ENCODE data around the gene SLC38A4. TPM values are rescaled to one million over a fixed set of nuclear protein-coding genes. Genes with fewer than 3 reads are reported as not detected.

Gene SLC38A4
- total and polyA plus RNA-seq, 2 experiments from 2014 or later = 16.5 to 37.3 TPM

DNA sequence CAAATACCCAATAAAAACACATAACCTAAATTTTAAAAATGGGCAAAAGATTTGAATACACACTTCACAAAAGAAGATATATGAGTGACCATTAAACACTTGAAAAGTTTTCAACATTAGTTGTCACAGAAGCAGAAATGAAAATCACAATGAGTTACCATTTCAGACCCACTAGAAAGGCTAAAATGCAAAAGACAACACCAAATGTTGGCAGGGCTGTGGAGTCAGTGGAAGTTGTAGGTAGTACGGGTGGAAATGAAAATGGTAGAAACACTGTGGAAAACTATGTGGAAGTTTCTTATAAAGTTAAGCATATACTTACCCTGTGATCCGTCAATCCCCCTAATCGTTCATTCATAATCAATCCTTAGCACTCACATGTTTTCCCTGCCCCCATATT, 61.8 kb downstream of the SLC38A4 start:
- no peaks in the 10 kb centered on the region for H3K9me3 ChIP-seq (ENCODE audit: low read depth)
- H3K27ac ChIP-seq = no peak overlapping the region
- no peaks in the 10 kb centered on the region for H3K4me1 ChIP-seq (ENCODE audit: insufficient read depth)
- no peak for TF ChIP-seq EZH2phosphoT487 (IDR thresholded peaks at IDR 0.05; ENCODE audit: low read depth, severe bottlenecking, unreplicated experiment)
- TF ChIP-seq, protein P1, sequence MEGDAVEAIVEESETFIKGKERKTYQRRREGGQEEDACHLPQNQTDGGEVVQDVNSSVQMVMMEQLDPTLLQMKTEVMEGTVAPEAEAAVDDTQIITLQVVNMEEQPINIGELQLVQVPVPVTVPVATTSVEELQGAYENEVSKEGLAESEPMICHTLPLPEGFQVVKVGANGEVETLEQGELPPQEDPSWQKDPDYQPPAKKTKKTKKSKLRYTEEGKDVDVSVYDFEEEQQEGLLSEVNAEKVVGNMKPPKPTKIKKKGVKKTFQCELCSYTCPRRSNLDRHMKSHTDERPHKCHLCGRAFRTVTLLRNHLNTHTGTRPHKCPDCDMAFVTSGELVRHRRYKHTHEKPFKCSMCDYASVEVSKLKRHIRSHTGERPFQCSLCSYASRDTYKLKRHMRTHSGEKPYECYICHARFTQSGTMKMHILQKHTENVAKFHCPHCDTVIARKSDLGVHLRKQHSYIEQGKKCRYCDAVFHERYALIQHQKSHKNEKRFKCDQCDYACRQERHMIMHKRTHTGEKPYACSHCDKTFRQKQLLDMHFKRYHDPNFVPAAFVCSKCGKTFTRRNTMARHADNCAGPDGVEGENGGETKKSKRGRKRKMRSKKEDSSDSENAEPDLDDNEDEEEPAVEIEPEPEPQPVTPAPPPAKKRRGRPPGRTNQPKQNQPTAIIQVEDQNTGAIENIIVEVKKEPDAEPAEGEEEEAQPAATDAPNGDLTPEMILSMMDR (IDR thresholded peaks at IDR 0.05; ENCODE audit: poor library complexity) = no peak
- H3K4me3 ChIP-seq = no peak overlapping the region
- DNase-seq (ENCODE audit: low spot score) = no peak
- no peak overlapping the region for H2AFZ ChIP-seq
- no peaks in the 10 kb centered on the region for H3K27me3 ChIP-seq
- H3K9me2 ChIP-seq (replicated peaks; ENCODE audit: insufficient read depth) = no peaks in the 10 kb centered on the region
- no peak overlapping the region for H3K4me2 ChIP-seq
- H3K79me2 ChIP-seq = no peaks in the 10 kb centered on the region
- no peaks in the 10 kb centered on the region for H4K20me1 ChIP-seq (ENCODE audit: insufficient read depth, poor library complexity, severe bottlenecking)
- no peaks in the 10 kb centered on the region for H3K36me3 ChIP-seq (replicated peaks; ENCODE audit: insufficient read depth, low read depth)
- 82% methylated on average over 3 of the region's 3 CpGs for WGBS (ENCODE audit: low lambda C conversion rate, missing lambda C conversion rate)

DNA sequence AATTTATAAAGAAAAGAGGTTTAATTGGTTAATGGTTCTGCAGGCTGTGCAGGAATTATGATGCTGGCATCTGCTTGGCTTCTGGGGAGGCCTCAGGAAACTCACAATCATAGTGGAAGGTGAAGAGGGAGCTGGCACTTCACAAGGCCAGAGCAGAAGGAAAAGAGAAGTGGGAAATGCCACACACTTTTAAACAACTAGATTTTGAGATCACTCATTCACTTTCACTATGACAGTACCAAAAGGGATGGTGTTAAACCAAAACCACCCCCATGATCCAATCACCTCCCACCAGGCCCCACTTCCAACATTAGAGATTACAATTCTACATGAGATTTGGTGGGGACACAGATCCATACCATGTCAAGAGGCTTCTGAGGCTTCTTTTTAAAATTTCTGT, 62.6 kb downstream of the SLC38A4 start:
- Histone ChIP-seq H3K9me2 (replicated peaks; ENCODE audit: insufficient read depth) (no peaks in the 10 kb centered on the region), H3K27ac (no peak overlapping the region), H3K36me3 (replicated peaks; ENCODE audit: insufficient read depth, low read depth) (no peaks in the 10 kb centered on the region), H3K4me3 (no peak overlapping the region), H4K20me1 (ENCODE audit: insufficient read depth, poor library complexity, severe bottlenecking) (no peaks in the 10 kb centered on the region), H3K9me3 (ENCODE audit: low read depth) (no peaks in the 10 kb centered on the region), H3K4me1 (ENCODE audit: insufficient read depth) (no peaks in the 10 kb centered on the region), H3K27me3 (no peaks in the 10 kb centered on the region), H3K4me2 (no peak overlapping the region), H3K79me2 (no peaks in the 10 kb centered on the region), H2AFZ (no peak overlapping the region)
- TF ChIP-seq, protein P1 (IDR thresholded peaks at IDR 0.05; ENCODE audit: poor library complexity) = no peak
- DNase-seq (ENCODE audit: low spot score) = no peak

DNA sequence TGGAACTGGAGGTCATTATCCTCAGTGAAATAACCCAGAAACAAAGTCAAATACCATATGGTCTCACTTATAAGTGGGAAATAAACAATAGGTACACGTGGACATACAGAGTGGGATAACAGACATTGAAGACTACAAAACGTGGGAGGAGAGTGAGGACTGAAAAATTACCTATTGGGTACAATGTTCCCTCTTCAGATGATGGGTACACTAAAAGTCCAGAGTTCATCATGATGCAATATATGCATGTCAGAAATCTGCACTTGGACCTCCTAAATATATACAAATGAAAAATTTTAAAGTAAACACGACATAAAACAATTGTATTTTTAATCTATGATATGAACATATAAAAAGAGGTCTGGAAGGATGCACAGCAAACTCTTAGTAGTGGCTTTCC, 71.2 kb downstream of the SLC38A4 start:
- Histone ChIP-seq H2AFZ (no peak overlapping the region), H3K9me3 (ENCODE audit: low read depth) (no peaks in the 10 kb centered on the region), H3K27ac (no peak overlapping the region), H3K4me3 (no peak overlapping the region), H3K79me2 (no peaks in the 10 kb centered on the region), H4K20me1 (ENCODE audit: insufficient read depth, poor library complexity, severe bottlenecking) (no peaks in the 10 kb centered on the region), H3K36me3 (replicated peaks; ENCODE audit: insufficient read depth, low read depth) (no peaks in the 10 kb centered on the region), H3K27me3 (no peaks in the 10 kb centered on the region), H3K9me2 (replicated peaks; ENCODE audit: insufficient read depth) (no peaks in the 10 kb centered on the region), H3K4me1 (ENCODE audit: insufficient read depth) (no peaks in the 10 kb centered on the region), H3K4me2 (no peak overlapping the region)
- WGBS (ENCODE audit: low lambda C conversion rate, missing lambda C conversion rate) = 57% methylated on average over 3 of the region's 3 CpGs
- DNase-seq (ENCODE audit: low spot score) = no peak
- TF ChIP-seq EZH2 (IDR thresholded peaks at IDR 0.05; ENCODE audit: borderline replicate concordance) = no peak
- TF ChIP-seq, protein P1 (IDR thresholded peaks at IDR 0.05; ENCODE audit: poor library complexity) = no peak
- no peak for TF ChIP-seq EZH2phosphoT487 (IDR thresholded peaks at IDR 0.05; ENCODE audit: low read depth, severe bottlenecking, unreplicated experiment)

DNA sequence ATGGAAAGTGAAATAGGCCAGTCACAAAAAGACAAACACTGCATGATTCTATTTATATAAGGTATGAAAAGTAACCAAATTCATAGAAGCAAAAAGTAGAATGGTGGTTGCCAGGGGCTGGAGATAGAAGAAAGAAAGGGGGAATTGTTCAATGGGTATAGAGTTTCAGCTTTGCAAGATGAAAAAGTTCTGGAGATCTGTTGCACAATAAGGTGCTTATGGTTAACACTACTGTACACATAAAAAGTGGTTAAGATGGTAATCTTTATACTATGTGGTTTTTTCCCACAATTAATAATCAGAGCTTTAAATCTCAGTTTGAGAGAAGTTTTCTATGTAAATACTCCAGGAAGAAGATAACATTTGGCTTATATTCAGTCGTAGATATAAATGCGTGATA, 73.4 kb downstream of the SLC38A4 start:
- H3K9me3 ChIP-seq (ENCODE audit: low read depth) = no peaks in the 10 kb centered on the region
- TF ChIP-seq EZH2phosphoT487 (IDR thresholded peaks at IDR 0.05; ENCODE audit: low read depth, severe bottlenecking, unreplicated experiment) (no peak), EZH2 (IDR thresholded peaks at IDR 0.05; ENCODE audit: borderline replicate concordance) (no peak)
- no peak overlapping the region for H2AFZ ChIP-seq
- no peaks in the 10 kb centered on the region for H3K79me2 ChIP-seq
- H3K36me3 ChIP-seq (replicated peaks; ENCODE audit: insufficient read depth, low read depth) = no peaks in the 10 kb centered on the region
- H4K20me1 ChIP-seq (ENCODE audit: insufficient read depth, poor library complexity, severe bottlenecking) = no peaks in the 10 kb centered on the region
- no peak for DNase-seq (ENCODE audit: low spot score)
- no peaks in the 10 kb centered on the region for H3K4me1 ChIP-seq (ENCODE audit: insufficient read depth)
- no peaks in the 10 kb centered on the region for H3K9me2 ChIP-seq (replicated peaks; ENCODE audit: insufficient read depth)
- no peak overlapping the region for H3K4me2 ChIP-seq
- H3K27ac ChIP-seq = no peak overlapping the region
- 88% methylated on average over 2 of the region's 2 CpGs for WGBS (ENCODE audit: low lambda C conversion rate, missing lambda C conversion rate)
- H3K4me3 ChIP-seq = no peak overlapping the region
- H3K27me3 ChIP-seq = no peaks in the 10 kb centered on the region
